Right atrium auricular region (tissue), 2 donors: ENCODE data around the gene FBXL2. TPM values are rescaled to one million over a fixed set of nuclear protein-coding genes. Genes with fewer than 3 reads are reported as not detected.

Source experiments
- DNase-seq: peaks from one replicate; pipeline ENCODE4 v3.0.0-alpha.2; 2019; ENCODE audit warnings: low spot score
- H3K27ac ChIP-seq, 2 donors: fragments of 200-600 bp; sonication (generic); 1 replicate in 1 of 2; 2 replicates in 1 of 2; pipeline ENCODE4 v1.5.1; 2016 to 2019
- H3K27me3 ChIP-seq, 2 donors: fragments of 200-600 bp; sonication (generic); one replicate each; pipeline versions ENCODE4 v1.5.1 to v1.6.0; 2017 to 2019
- H3K36me3 ChIP-seq: fragments of 200-600 bp; sonication (generic); one replicate; pipeline ENCODE4 v1.5.1; 2016
- H3K4me1 ChIP-seq, 2 donors: fragments of 200-600 bp; sonication (generic); one replicate each; pipeline versions ENCODE4 v1.5.1 to v1.6.0; 2017 to 2019
- H3K4me3 ChIP-seq, 2 donors: fragments of 200-600 bp; sonication (generic); 1 replicate in 1 of 2; 2 replicates in 1 of 2; pipeline ENCODE4 v1.5.1; 2017 to 2019; ENCODE audit warnings: mild to moderate bottlenecking in 1 of 2, moderate library complexity in 1 of 2
- H3K9me3 ChIP-seq, 2 donors: fragments of 200-600 bp; sonication (generic); one replicate each; pipeline ENCODE4 v1.5.1; 2019
- CTCF ChIP-seq, 2 donors: fragments of 200-600 bp; sonication (generic); IDR thresholded peaks; one replicate each; pipeline ENCODE4 v1.5.1; 2019; ENCODE audit warnings: antibody characterized with exemption in 2 of 2
- total RNA-seq, 2 donors: library from RNA; depleted of rRNA; stranded (reverse); fragments of >200 nt; gene quantifications; one replicate each; pipeline ENCODE4 v1.1.0, GENCODE V29; 2016

Gene FBXL2
- total RNA-seq, 2 donors from 2014 or later: 2.0 TPM

GRCh38 chr3:33388374-33389100 lies 111.3 kb downstream of the FBXL2 start:
- no peak overlapping the region for H3K4me3 ChIP-seq
- TF ChIP-seq CTCF (IDR thresholded peaks at IDR 0.05): no peak
- DNase-seq: no peak
- no peaks in the 10 kb centered on the region for H3K4me1 ChIP-seq
- H3K27me3 ChIP-seq: no peaks in the 10 kb centered on the region
- H3K27ac ChIP-seq: no peak overlapping the region
- H3K36me3 ChIP-seq: peaks cover 68% of the 10 kb centered on the region
- no peaks in the 10 kb centered on the region for H3K9me3 ChIP-seq

DNA sequence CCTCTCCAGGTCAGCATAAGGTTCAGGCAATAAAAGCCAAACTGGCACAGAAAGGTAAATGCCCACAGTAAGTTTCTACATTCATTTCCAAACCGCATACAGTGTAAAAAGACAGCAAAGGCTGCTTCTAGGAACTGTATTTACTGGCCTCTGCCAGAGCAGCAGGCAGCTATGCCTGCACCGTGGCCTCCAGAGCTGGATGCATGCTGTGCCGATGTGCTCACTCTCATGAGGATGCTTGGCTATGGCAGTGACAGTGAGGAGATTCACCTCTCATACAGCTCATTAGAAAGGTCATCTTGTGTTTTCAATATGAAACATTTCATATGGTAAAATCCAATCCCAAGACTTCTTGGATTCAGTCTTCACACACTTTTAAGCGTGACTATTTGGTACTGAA lies 112.7 kb downstream of the FBXL2 start:
- no peak overlapping the region for H3K27ac ChIP-seq
- no peaks in the 10 kb centered on the region for H3K4me1 ChIP-seq
- DNase-seq: no peak
- no peak overlapping the region for H3K4me3 ChIP-seq
- H3K27me3 ChIP-seq: no peaks in the 10 kb centered on the region
- no peak for TF ChIP-seq CTCF (IDR thresholded peaks at IDR 0.05)
- peaks cover 59% of the 10 kb centered on the region for H3K36me3 ChIP-seq
- no peaks in the 10 kb centered on the region for H3K9me3 ChIP-seq

GRCh38 chr3:33391255-33391995 lies 114.2 kb downstream of the FBXL2 start:
- H3K36me3 ChIP-seq: peaks cover 66% of the 10 kb centered on the region
- no peaks in the 10 kb centered on the region for H3K9me3 ChIP-seq
- no peak overlapping the region for H3K4me3 ChIP-seq
- no peak overlapping the region for H3K27ac ChIP-seq
- TF ChIP-seq CTCF (IDR thresholded peaks at IDR 0.05): no peak
- H3K4me1 ChIP-seq: no peaks in the 10 kb centered on the region
- no peak for DNase-seq
- no peaks in the 10 kb centered on the region for H3K27me3 ChIP-seq

DNA sequence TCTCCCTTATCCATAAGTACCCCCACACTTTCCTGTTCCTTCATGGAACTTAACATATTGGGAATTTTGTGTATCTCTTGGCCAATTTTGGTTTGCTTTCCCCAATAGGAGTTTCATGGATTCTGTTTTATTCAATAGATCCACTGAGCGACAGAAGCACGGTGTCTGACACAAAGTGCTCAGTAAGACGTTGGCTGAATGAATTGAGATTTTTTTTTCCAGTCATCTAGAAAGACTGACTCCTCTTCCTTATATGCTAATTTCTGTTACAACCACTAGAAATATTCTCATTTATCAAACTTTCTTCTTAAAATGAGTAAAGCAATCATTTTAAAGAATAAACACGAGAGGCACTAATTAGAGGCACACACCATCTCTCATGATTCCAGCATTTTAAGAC lies 114.9 kb downstream of the FBXL2 start:
- H3K36me3 ChIP-seq: peaks cover 70% of the 10 kb centered on the region
- H3K9me3 ChIP-seq: no peaks in the 10 kb centered on the region
- no peak for DNase-seq
- H3K27me3 ChIP-seq: no peaks in the 10 kb centered on the region
- H3K4me3 ChIP-seq: no peak overlapping the region
- no peak for TF ChIP-seq CTCF (IDR thresholded peaks at IDR 0.05)
- no peaks in the 10 kb centered on the region for H3K4me1 ChIP-seq
- no peak overlapping the region for H3K27ac ChIP-seq

- H3K27me3 ChIP-seq: no peaks in the 10 kb centered on the region
- H3K9me3 ChIP-seq: no peaks in the 10 kb centered on the region
- H3K36me3 ChIP-seq: peaks cover 70% of the 10 kb centered on the region
- no peak overlapping the region for H3K27ac ChIP-seq
- H3K4me3 ChIP-seq: no peak overlapping the region
- no peak for TF ChIP-seq CTCF (IDR thresholded peaks at IDR 0.05)
- no peak for DNase-seq
- H3K4me1 ChIP-seq: no peaks in the 10 kb centered on the region
These were observed 115.5 kb downstream of the FBXL2 start for GRCh38 chr3:33392703-33393125.
